SK-N-SH (cell line): ENCODE results near the gene ENTPD8.

Experiments
- CHD2 ChIP-seq: fragments of 150-350 bp; IDR thresholded peaks from 2 replicates; pipeline ENCODE4 v1.6.1; 2018; ENCODE audit warnings: low read length; ENCODE audit not compliant: partially characterized antibody
- ELF1 ChIP-seq: IDR thresholded peaks from 2 replicates; pipeline ENCODE4 v1.4.0; 2012
- EP300 ChIP-seq, 2 experiments: IDR thresholded peaks; 2 replicates each; pipeline versions ENCODE4 v1.4.0 to v1.6.1; 2012; ENCODE audit warnings: borderline replicate concordance in 1 of 2, low read depth in 1 of 2, low read length in 1 of 2
- MXI1 ChIP-seq: IDR thresholded peaks from 2 replicates; pipeline ENCODE4 v1.6.1; 2012; ENCODE audit warnings: mild to moderate bottlenecking, low read depth, low read length, improper control_type of control experiment
- POLR2AphosphoS5 ChIP-seq: IDR thresholded peaks from 2 replicates; pipeline ENCODE4 v1.6.1; 2012; ENCODE audit warnings: low read depth, low read length
- TAF1 ChIP-seq: IDR thresholded peaks from 2 replicates; pipeline ENCODE4 v1.6.1; 2012; ENCODE audit warnings: low read depth, mild to moderate bottlenecking, low read length, moderate library complexity, borderline replicate concordance
- USF2 ChIP-seq: fragments of 150-350 bp; IDR thresholded peaks from 2 replicates; pipeline ENCODE4 v1.6.1; 2017; ENCODE audit warnings: antibody characterized with exemption, low read length, low read depth, borderline replicate concordance
- YY1 ChIP-seq: IDR thresholded peaks from 2 replicates; pipeline ENCODE4 v1.4.0; 2012; ENCODE audit warnings: low read depth, mild to moderate bottlenecking
- TF ChIP-seq, protein P1 (sequence below): fragments of 200-600 bp; sonication (generic); IDR thresholded peaks from 2 replicates; pipeline ENCODE4 v1.6.1; 2017; ENCODE audit warnings: antibody characterized with exemption, mild to moderate bottlenecking, moderate library complexity

DNA sequence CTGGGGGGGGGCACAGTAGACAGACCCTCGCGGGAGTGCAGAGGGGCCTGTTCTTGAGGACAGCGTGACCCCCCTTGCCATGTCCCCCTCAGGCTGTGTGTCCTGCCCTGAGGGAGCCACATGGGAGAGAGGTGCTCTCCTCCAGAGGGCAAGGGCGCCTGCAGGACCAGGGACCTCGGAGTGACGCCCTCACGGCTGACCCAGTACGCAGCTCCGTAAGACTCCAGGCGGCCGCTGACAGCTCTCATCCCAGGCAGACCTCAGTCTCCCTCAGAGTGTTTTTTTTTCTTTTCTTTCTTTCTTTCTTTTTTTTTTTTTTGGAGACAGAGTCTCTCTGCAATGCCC lies 45.5 kb downstream of the ENTPD8 start:
- TF ChIP-seq YY1, result no peak
- TF ChIP-seq, protein P1, sequence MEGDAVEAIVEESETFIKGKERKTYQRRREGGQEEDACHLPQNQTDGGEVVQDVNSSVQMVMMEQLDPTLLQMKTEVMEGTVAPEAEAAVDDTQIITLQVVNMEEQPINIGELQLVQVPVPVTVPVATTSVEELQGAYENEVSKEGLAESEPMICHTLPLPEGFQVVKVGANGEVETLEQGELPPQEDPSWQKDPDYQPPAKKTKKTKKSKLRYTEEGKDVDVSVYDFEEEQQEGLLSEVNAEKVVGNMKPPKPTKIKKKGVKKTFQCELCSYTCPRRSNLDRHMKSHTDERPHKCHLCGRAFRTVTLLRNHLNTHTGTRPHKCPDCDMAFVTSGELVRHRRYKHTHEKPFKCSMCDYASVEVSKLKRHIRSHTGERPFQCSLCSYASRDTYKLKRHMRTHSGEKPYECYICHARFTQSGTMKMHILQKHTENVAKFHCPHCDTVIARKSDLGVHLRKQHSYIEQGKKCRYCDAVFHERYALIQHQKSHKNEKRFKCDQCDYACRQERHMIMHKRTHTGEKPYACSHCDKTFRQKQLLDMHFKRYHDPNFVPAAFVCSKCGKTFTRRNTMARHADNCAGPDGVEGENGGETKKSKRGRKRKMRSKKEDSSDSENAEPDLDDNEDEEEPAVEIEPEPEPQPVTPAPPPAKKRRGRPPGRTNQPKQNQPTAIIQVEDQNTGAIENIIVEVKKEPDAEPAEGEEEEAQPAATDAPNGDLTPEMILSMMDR, result no peak
- no peak for TF ChIP-seq USF2
- no peak for TF ChIP-seq EP300 (IDR thresholded peaks at IDR 0.05; ENCODE audit: borderline replicate concordance in 1 of 2, low read depth in 1 of 2, low read length in 1 of 2)
- no peak for TF ChIP-seq CHD2
- TF ChIP-seq TAF1, result no peak
- TF ChIP-seq POLR2AphosphoS5, result no peak
- no peak for TF ChIP-seq ELF1
- TF ChIP-seq MXI1, result no peak
